Right lobe of liver (tissue), 6 donors: ENCODE measurements around the gene RPS26. TPM values are rescaled to one million over a fixed set of nuclear protein-coding genes. Genes with fewer than 3 reads are reported as not detected.
"Not testable (repeated sequence)": the region's sequence is repeated elsewhere in the genome, so short reads cannot be mapped to it uniquely, and the experiment has no call there.

ENCODE experiments used
- ATAC-seq, 4 donors: fragments of 200-7000 bp; cut with Tn5 transposase; one replicate each; pipeline ENCODE4 v1.9.1; 2020; ENCODE audit warnings: mild to moderate bottlenecking in 4 of 4, moderate library complexity in 4 of 4
- DNase-seq, 3 donors: peaks; one replicate each; pipeline ENCODE4 v3.0.0-alpha.2; 2020
- H3K27ac ChIP-seq, 3 donors: fragments of 200-600 bp; one replicate each; pipeline ENCODE4 v1.8.0; 2022
- H3K27me3 ChIP-seq, 2 donors: fragments of 200-600 bp; one replicate each; pipeline ENCODE4 v1.8.0; 2022
- H3K36me3 ChIP-seq, 4 donors: fragments of 200-600 bp; sonication (generic) in 1 of 4; one replicate each; pipeline versions ENCODE4 v1.5.1 to v1.8.0; 2017 to 2022; ENCODE audit warnings: control low read depth in 1 of 4
- H3K4me1 ChIP-seq, 4 donors: fragments of 200-600 bp; sonication (generic) in 1 of 4; one replicate each; pipeline versions ENCODE4 v1.5.1 to v1.8.0; 2017 to 2022; ENCODE audit warnings: control low read depth in 1 of 4
- H3K4me3 ChIP-seq, 3 donors: fragments of 200-600 bp; one replicate each; pipeline ENCODE4 v1.8.0; 2022
- H3K9me3 ChIP-seq, 4 donors: fragments of 200-600 bp; sonication (generic) in 1 of 4; one replicate each; pipeline versions ENCODE4 v1.5.1 to v1.8.0; 2017 to 2022; ENCODE audit warnings: control low read depth in 1 of 4
- CTCF ChIP-seq, 4 donors: fragments of 200-600 bp in 3 of 4; fragments of 450-650 bp in 1 of 4; IDR thresholded peaks; one replicate each; pipeline versions ENCODE4 v1.5.1 to v1.8.0; 2016 to 2022; ENCODE audit warnings: antibody characterized with exemption in 4 of 4, mild to moderate bottlenecking in 2 of 4
- POLR2A ChIP-seq: fragments of 450-650 bp; IDR thresholded peaks from one replicate; pipeline ENCODE4 v1.6.1; 2017; ENCODE audit warnings: antibody characterized with exemption, mild to moderate bottlenecking
- WGBS: methylation state at CpG from one replicate; pipeline ENCODE4 v1.1.6; 2018; ENCODE audit warnings: low coverage, low lambda C conversion rate; ENCODE audit not compliant: insufficient coverage; ENCODE audit errors: missing lambda C conversion rate; 5-methylcytosine and 5-hydroxymethylcytosine counted together
- intact Hi-C, 2 donors: fragments of 100-400 bp; cut with DNase I; formaldehyde crosslinking; loops; one replicate each; pipeline versions ENCODE4 v1.11.2 to v1.14.1; 2022
- total RNA-seq, 6 experiments: library from RNA; depleted of rRNA in 2 of 6; stranded (reverse); fragments of >200 nt in 2 of 6; fragmentation: NEBNext Ultra II Directional in 3 of 6; extraction: Animal tissue kit (Norgen Biotek cat#: 25700) in 3 of 6; gene quantifications; one replicate each; pipeline versions ENCODE4 v1.1.0 to v1.2.4, GENCODE V29; 2016 to 2023
- donor health status: DM: no; HTN: yes; CAD: no.
- donor health status: DM: no; HTN: no; CAD: no.
- donor health status: DM: no; HTN: no; CAD: no.
- donor health status: DM: no; HTN: yes; CAD: no.
- donor health status: DM: no; HTN: yes; CAD: no.

Gene RPS26
- total RNA-seq, 6 experiments from 2014 or later = 17.2 to 600 (median 24.9) TPM

- peaks cover 0 to 7% (median 0%) of the 10 kb centered on the region in 4 donors for H3K36me3 ChIP-seq
- no peak overlapping the region for H3K4me3 ChIP-seq
- intact Hi-C loops = no loop called here
- H3K27me3 ChIP-seq = no peaks in the 10 kb centered on the region
- DNase-seq (no peak), ATAC-seq (no peak)
- no peaks in the 10 kb centered on the region for H3K9me3 ChIP-seq
- H3K27ac ChIP-seq = peak overlapping the region in 1 of 3 donors; percentile 16
- 38% methylated on average over 2 of the region's 2 CpGs for WGBS
- peaks cover 0 to 29% (median 8%) of the 10 kb centered on the region in 4 donors for H3K4me1 ChIP-seq
- TF ChIP-seq POLR2A (no peak), CTCF (IDR thresholded peaks at IDR 0.05) (no peak)
These were observed 3.6 kb upstream of the RPS26 start for GRCh38 chr12:56038022-56038655.

GRCh38 chr12:56040151-56040550, 1.6 kb upstream of the RPS26 start:
- DNase-seq = no peak
- peaks cover 0 to 30% (median 8%) of the 10 kb centered on the region in 4 donors for H3K4me1 ChIP-seq
- H3K27ac ChIP-seq = peak overlapping the region in 1 of 3 donors; percentile 94
- no peak for ATAC-seq
- H3K4me3 ChIP-seq = no peak overlapping the region
- intact Hi-C loops = loop anchor here (5.0 to 10.0 kb wide), 3 partner anchors 43 to 65 kb away; partner anchors contain the start of genes SUOX (in 2 of the 2) and PA2G4 (in 1 of the 2)
- no peaks in the 10 kb centered on the region for H3K27me3 ChIP-seq
- H3K9me3 ChIP-seq = no peaks in the 10 kb centered on the region
- peaks cover 4 to 27% (median 13%) of the 10 kb centered on the region in 4 donors for H3K36me3 ChIP-seq
- TF ChIP-seq POLR2A = no peak
- no peak for TF ChIP-seq CTCF (IDR thresholded peaks at IDR 0.05)
- WGBS = no CpG with 5 or more reads among the region's 1 CpG

- TF ChIP-seq CTCF (IDR thresholded peaks at IDR 0.05) (peak in 1 of 4 donors; percentile 23), POLR2A (no peak)
- H3K4me3 ChIP-seq = peak overlapping the region; percentile 71 to 93 (median 87)
- no peaks in the 10 kb centered on the region for H3K27me3 ChIP-seq
- peak overlapping the region; percentile 94 to 97 (median 95) for H3K27ac ChIP-seq
- 23% methylated on average over 14 of the region's 14 CpGs for WGBS
- DNase-seq = no peak
- peak in 3 of 4 donors; percentile 1 to 7 (median 2) for ATAC-seq
- H3K9me3 ChIP-seq = no peaks in the 10 kb centered on the region
- H3K36me3 ChIP-seq = peaks cover 4 to 29% (median 15%) of the 10 kb centered on the region in 4 donors
- intact Hi-C loops = loop anchor here (5.0 to 10.0 kb wide), 3 partner anchors 44 to 64 kb away; partner anchors contain the start of genes SUOX (in 2 of the 2) and PA2G4 (in 1 of the 2)
- peaks cover 0 to 23% (median 8%) of the 10 kb centered on the region in 4 donors for H3K4me1 ChIP-seq
These were observed 661 bp upstream of the RPS26 start for GRCh38 chr12:56040963-56041551.

- ATAC-seq, H3K27me3 ChIP-seq, DNase-seq, H3K9me3 ChIP-seq: not testable (repeated sequence)
- peaks cover 0 to 18% (median 9%) of the 10 kb centered on the region in 4 donors for H3K4me1 ChIP-seq
- 0% methylated on average over 9 of the region's 20 CpGs for WGBS
- peak overlapping the region; percentile 94 to 97 (median 95) for H3K27ac ChIP-seq
- intact Hi-C loops = loop anchor here (5.0 to 10.0 kb wide), 3 partner anchors 45 to 62 kb away; partner anchors contain the start of genes SUOX (in 2 of the 2) and PA2G4 (in 1 of the 2)
- H3K4me3 ChIP-seq = peak overlapping the region; percentile 71 to 93 (median 87)
- H3K36me3 ChIP-seq = peaks cover 4 to 29% (median 15%) of the 10 kb centered on the region in 4 donors
These were observed 704 bp downstream of the RPS26 start for GRCh38 chr12:56042430-56042813.
